Kidney (tissue), 14 donors: ENCODE measurements around the gene ELOB. TPM values are rescaled to one million over a fixed set of nuclear protein-coding genes. Genes with fewer than 3 reads are reported as not detected.

Experiments
- DNase-seq, 5 donors: peaks; one replicate each; pipeline ENCODE4 v3.0.0-alpha.2; 2013 to 2020
- FAIRE-seq: peaks from 2 replicates; lab custom pipeline; 2012; peaks lifted over from hg19 to GRCh38; lab: Jason Lieb, UNC
- H3K27ac ChIP-seq, 2 donors: one replicate each; pipeline ENCODE4 v1.7.0; 2013; ENCODE audit warnings: low read depth in 2 of 2, low read length in 2 of 2, inconsistent platforms in 1 of 2
- H3K27me3 ChIP-seq: one replicate; pipeline ENCODE4 v1.7.1; 2013; ENCODE audit warnings: low read length, inconsistent platforms; ENCODE audit not compliant: control insufficient read depth, insufficient read depth
- H3K36me3 ChIP-seq, 3 donors: one replicate each; pipeline versions ENCODE4 v1.7.0 to v1.7.1; 2013; ENCODE audit warnings: low read length in 3 of 3, control low read depth in 1 of 3, inconsistent platforms in 1 of 3; ENCODE audit not compliant: insufficient read depth in 3 of 3, control insufficient read depth in 2 of 3
- H3K4me1 ChIP-seq, 3 donors: one replicate each; pipeline versions ENCODE4 v1.7.0 to v1.7.1; 2013; ENCODE audit warnings: low read length in 3 of 3, inconsistent platforms in 1 of 3, low read depth in 1 of 3; ENCODE audit not compliant: control insufficient read depth in 2 of 3, insufficient read depth in 2 of 3
- H3K4me3 ChIP-seq, 3 donors: one replicate each; pipeline versions ENCODE4 v1.7.0 to v1.8.1; 2013; ENCODE audit warnings: low read length in 3 of 3, control low read depth in 1 of 3, inconsistent platforms in 1 of 3
- H3K9ac ChIP-seq, 3 donors: one replicate each; pipeline versions ENCODE4 v1.7.0 to v1.7.1; 2013; ENCODE audit warnings: low read length in 3 of 3, control low read depth in 1 of 3, inconsistent platforms in 1 of 3
- H3K9me3 ChIP-seq, 3 donors: one replicate each; pipeline versions ENCODE4 v1.7.0 to v1.7.1; 2013; ENCODE audit warnings: low read length in 3 of 3, control low read depth in 1 of 3, inconsistent platforms in 1 of 3; ENCODE audit not compliant: control insufficient read depth in 2 of 3, insufficient read depth in 1 of 3
- intact Hi-C: fragments of 100-400 bp; cut with DNase I; formaldehyde crosslinking; loops from one replicate; pipeline ENCODE4 v1.11.1; 2022
- polyA plus RNA-seq: library from polyadenylated mRNA; stranded (reverse); fragments of 350-450 nt; fragmentation: Illumina TruSeq; extraction: RNeasy Lipid Tissue Mini Kit (QIAGEN cat#74804); gene quantifications from one replicate; pipeline ENCODE4 v1.2.3, GENCODE V29; 2014; ENCODE audit warnings: low read depth, low replicate concordance; ENCODE audit not compliant: insufficient read depth
- total RNA-seq: library from RNA; stranded (reverse); fragmentation: NEBNext Ultra II Directional; extraction: Animal tissue kit (Norgen Biotek cat#: 25700); gene quantifications from one replicate; pipeline ENCODE4 v1.2.1, GENCODE V29; 2021
- TF ChIP-seq, protein P1 (sequence below): IDR thresholded peaks from 3 replicates; pipeline ENCODE4 v1.5.1; 2012; ENCODE audit warnings: mild to moderate bottlenecking, moderate library complexity, borderline replicate concordance; ENCODE audit not compliant: insufficient read depth; ENCODE audit errors: extremely low read depth
- donor health status: control.
- donor health status: control.
- donor health status: control.
- donor health status: control.
- donor health status: control.
- donor health status: DM: yes; HTN: yes; CAD: no.
- donor health status: Normal renal cell carcinoma (clear cell type).

Gene ELOB
- total and polyA plus RNA-seq, 2 donors from 2014 or later, result 226 to 836 TPM

DNA sequence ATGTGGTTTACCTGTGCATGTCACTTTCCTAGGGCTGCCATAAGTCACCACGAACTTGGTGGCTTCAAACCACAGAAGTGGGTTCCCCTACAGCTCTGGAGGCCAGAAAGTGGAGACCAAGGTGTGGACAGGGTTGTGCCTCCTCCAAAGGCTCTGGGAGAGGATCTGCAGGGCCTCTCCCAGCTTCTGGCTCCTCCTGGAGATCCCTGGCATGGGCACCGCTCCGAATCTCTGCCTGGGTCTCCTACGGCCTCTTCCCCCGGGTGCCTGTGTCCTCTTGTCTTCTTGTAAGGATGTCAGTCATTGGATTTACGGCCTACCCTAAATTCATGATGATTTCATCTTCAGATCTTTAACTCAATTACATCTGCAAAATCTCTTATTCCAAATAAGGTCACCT, 27.1 kb downstream of the ELOB start:
- H3K27me3 ChIP-seq, result no peaks in the 10 kb centered on the region
- TF ChIP-seq, protein P1, sequence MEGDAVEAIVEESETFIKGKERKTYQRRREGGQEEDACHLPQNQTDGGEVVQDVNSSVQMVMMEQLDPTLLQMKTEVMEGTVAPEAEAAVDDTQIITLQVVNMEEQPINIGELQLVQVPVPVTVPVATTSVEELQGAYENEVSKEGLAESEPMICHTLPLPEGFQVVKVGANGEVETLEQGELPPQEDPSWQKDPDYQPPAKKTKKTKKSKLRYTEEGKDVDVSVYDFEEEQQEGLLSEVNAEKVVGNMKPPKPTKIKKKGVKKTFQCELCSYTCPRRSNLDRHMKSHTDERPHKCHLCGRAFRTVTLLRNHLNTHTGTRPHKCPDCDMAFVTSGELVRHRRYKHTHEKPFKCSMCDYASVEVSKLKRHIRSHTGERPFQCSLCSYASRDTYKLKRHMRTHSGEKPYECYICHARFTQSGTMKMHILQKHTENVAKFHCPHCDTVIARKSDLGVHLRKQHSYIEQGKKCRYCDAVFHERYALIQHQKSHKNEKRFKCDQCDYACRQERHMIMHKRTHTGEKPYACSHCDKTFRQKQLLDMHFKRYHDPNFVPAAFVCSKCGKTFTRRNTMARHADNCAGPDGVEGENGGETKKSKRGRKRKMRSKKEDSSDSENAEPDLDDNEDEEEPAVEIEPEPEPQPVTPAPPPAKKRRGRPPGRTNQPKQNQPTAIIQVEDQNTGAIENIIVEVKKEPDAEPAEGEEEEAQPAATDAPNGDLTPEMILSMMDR, result no peak
- intact Hi-C loops, result no loop called here
- DNase-seq (peak in 1 of 5 donors; percentile 22), FAIRE-seq (no peak)
- H3K9ac ChIP-seq, result no peak overlapping the region
- H3K9me3 ChIP-seq, result peaks cover 0 to 5% (median 0%) of the 10 kb centered on the region in 3 donors
- no peak overlapping the region for H3K4me3 ChIP-seq
- no peak overlapping the region for H3K27ac ChIP-seq
- H3K36me3 ChIP-seq, result no peaks in the 10 kb centered on the region
- H3K4me1 ChIP-seq, result peaks cover 0 to 10% (median 5%) of the 10 kb centered on the region in 3 donors

DNA sequence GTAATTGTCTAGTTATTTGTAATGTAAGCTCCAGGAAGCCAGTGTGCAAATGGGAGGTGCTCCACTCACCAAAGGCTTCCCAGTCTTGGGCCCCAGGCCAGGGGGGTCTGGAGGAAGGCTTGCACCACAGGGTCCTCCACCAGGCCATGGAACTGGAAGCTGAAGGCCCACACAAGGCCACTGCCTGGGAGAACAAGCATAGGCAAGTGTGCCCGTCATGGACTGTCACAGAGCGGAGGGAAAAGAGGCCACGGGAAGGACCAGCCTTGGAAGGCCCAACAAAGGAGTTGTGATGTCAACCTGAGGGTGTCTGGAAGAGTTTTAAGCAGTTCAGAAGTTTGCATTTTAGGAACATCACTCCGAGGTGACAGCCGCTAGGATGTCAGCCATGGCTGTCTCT, 27.6 kb downstream of the ELOB start:
- DNase-seq (peak in 1 of 5 donors; percentile 58), FAIRE-seq (no peak)
- Histone ChIP-seq H3K9ac (no peak overlapping the region), H3K27ac (no peak overlapping the region), H3K4me1 (peaks cover 0 to 6% (median under 1%) of the 10 kb centered on the region in 3 donors), H3K36me3 (no peaks in the 10 kb centered on the region), H3K27me3 (no peaks in the 10 kb centered on the region), H3K4me3 (no peak overlapping the region), H3K9me3 (peaks cover 0 to 5% (median 0%) of the 10 kb centered on the region in 3 donors)
- intact Hi-C loops, result no loop called here
- TF ChIP-seq, protein P1, result no peak

DNA sequence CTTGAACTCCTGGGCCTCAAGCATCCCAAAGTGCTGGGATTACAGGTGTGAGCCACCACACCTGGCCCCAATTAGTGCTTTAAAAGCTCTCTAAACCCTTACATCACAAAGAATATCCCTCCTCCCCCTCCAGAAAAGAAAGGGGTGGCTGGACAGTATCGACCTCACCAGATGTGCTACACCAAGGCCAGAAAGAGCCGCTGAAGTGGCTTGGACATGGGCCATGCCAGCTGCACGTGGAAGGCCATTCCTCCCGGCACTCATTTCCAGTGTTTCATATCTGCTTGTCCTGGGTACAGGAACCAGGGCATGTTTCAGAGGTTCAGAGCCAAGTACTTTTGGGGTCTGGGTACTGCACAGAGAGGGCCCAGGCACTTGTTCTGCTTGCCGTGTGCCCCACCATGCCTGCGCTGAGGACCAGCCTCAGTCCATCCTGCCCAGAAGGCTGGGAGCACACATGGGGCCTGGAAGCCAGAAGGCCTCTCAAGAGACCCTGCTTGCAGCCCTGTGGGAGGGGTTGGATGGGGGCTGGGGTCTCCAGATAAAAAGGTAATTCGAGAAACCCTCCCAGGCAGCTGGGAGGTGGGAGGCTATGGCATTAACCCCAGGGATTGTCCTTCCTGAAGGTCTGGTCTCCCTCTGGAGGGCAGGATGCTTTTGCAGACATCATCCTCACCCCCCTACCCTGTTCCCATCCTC, 28.2 kb downstream of the ELOB start:
- H3K9me3 ChIP-seq, result peaks cover 0 to 5% (median 0%) of the 10 kb centered on the region in 3 donors
- intact Hi-C loops, result no loop called here
- peaks cover 0 to 3% (median 0%) of the 10 kb centered on the region in 3 donors for H3K4me1 ChIP-seq
- H3K4me3 ChIP-seq, result no peak overlapping the region
- no peaks in the 10 kb centered on the region for H3K36me3 ChIP-seq
- no peaks in the 10 kb centered on the region for H3K27me3 ChIP-seq
- H3K27ac ChIP-seq, result no peak overlapping the region
- no peak overlapping the region for H3K9ac ChIP-seq
- TF ChIP-seq, protein P1, result no peak
- FAIRE-seq (no peak), DNase-seq (peak in 1 of 5 donors; percentile 37)

DNA sequence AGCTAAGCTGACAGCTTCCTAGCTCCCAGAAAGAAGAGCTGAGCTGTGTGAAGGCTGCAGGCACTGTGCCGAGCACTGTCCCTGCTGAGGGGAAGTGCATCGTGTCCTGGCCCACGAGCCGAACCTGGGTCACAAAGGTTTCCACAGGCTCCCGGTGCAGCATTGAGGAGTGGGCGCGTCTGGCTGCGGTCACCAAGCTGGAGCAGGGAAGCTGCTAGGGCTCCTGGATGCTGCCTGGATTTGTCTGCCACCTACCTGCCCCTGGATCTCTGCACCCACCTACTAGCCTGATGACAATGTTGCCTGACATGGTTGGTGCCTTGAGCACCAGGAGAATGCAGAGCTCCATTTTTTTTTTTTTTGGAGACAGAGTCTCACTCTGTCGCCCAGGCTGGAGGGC, 31.1 kb downstream of the ELOB start:
- no peaks in the 10 kb centered on the region for H3K27me3 ChIP-seq
- TF ChIP-seq, protein P1, result no peak
- no peak overlapping the region for H3K9ac ChIP-seq
- DNase-seq, result peak in 1 of 5 donors; percentile 57
- no peaks in the 10 kb centered on the region for H3K4me1 ChIP-seq
- H3K27ac ChIP-seq, result no peak overlapping the region
- no peak for FAIRE-seq
- H3K9me3 ChIP-seq, result no peaks in the 10 kb centered on the region
- H3K4me3 ChIP-seq, result no peak overlapping the region
- intact Hi-C loops, result no loop called here
- H3K36me3 ChIP-seq, result no peaks in the 10 kb centered on the region
